PFSK-1 (cell line): Measurements from ENCODE around the gene WNT8A.

ENCODE experiments used
- FOXP2 ChIP-seq: optimal IDR thresholded peaks from 2 replicates; pipeline ENCODE3; 2011; ENCODE audit warnings: borderline replicate concordance, control low read depth, inconsistent platforms; ENCODE audit not compliant: insufficient read depth; ENCODE audit errors: extremely low read length, extremely low read depth
- POLR2AphosphoS5 ChIP-seq: IDR thresholded peaks from 2 replicates; pipeline ENCODE4 v1.6.1; 2012; ENCODE audit warnings: low read depth, mild to moderate bottlenecking, control low read depth, low read length, moderate library complexity
- SIN3A ChIP-seq: IDR thresholded peaks from 2 replicates; pipeline ENCODE4 v1.6.1; 2012; ENCODE audit warnings: mild to moderate bottlenecking, low read length, moderate library complexity, borderline replicate concordance; ENCODE audit not compliant: insufficient read depth
- TAF1 ChIP-seq: IDR thresholded peaks from 2 replicates; pipeline ENCODE4 v1.6.1; 2012; ENCODE audit warnings: low read length, control low read depth, borderline replicate concordance; ENCODE audit not compliant: insufficient read depth
- TF ChIP-seq, protein P1 (sequence below), 2 experiments: IDR thresholded peaks; 2 replicates each; pipeline versions ENCODE4 v1.6.1 to v1.8.0; 2011 to 2012; ENCODE audit warnings: low read depth in 2 of 2, low read length in 2 of 2, control low read depth in 1 of 2, inconsistent platforms in 1 of 2, mild to moderate bottlenecking in 1 of 2, moderate library complexity in 1 of 2; ENCODE audit not compliant: insufficient read depth in 1 of 2

Gene WNT8A

GRCh38 chr5:138054847-138055558 lies 28.8 kb upstream of the WNT8A start:
- TF ChIP-seq POLR2AphosphoS5 (no peak), FOXP2 (no peak)
- TF ChIP-seq, protein P1, sequence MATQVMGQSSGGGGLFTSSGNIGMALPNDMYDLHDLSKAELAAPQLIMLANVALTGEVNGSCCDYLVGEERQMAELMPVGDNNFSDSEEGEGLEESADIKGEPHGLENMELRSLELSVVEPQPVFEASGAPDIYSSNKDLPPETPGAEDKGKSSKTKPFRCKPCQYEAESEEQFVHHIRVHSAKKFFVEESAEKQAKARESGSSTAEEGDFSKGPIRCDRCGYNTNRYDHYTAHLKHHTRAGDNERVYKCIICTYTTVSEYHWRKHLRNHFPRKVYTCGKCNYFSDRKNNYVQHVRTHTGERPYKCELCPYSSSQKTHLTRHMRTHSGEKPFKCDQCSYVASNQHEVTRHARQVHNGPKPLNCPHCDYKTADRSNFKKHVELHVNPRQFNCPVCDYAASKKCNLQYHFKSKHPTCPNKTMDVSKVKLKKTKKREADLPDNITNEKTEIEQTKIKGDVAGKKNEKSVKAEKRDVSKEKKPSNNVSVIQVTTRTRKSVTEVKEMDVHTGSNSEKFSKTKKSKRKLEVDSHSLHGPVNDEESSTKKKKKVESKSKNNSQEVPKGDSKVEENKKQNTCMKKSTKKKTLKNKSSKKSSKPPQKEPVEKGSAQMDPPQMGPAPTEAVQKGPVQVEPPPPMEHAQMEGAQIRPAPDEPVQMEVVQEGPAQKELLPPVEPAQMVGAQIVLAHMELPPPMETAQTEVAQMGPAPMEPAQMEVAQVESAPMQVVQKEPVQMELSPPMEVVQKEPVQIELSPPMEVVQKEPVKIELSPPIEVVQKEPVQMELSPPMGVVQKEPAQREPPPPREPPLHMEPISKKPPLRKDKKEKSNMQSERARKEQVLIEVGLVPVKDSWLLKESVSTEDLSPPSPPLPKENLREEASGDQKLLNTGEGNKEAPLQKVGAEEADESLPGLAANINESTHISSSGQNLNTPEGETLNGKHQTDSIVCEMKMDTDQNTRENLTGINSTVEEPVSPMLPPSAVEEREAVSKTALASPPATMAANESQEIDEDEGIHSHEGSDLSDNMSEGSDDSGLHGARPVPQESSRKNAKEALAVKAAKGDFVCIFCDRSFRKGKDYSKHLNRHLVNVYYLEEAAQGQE (IDR thresholded peaks at IDR 0.05; ENCODE audit: insufficient read depth in 1 of 2, low read depth in 2 of 2, low read length in 2 of 2) = peak in 1 of 2 experiments; percentile 77; a peak in 2 of 4 replicates

- TF ChIP-seq TAF1 = no peak
- TF ChIP-seq FOXP2 = no peak
- TF ChIP-seq SIN3A = no peak
- TF ChIP-seq, protein P1 (IDR thresholded peaks at IDR 0.05; ENCODE audit: insufficient read depth in 1 of 2, low read depth in 2 of 2, low read length in 2 of 2) = no peak
- TF ChIP-seq POLR2AphosphoS5 = no peak
These were observed 19.3 kb upstream of the WNT8A start for GRCh38 chr5:138064526-138064925.

GRCh38 chr5:138065102-138065501 lies 18.7 kb upstream of the WNT8A start:
- no peak for TF ChIP-seq TAF1
- TF ChIP-seq, protein P1 (IDR thresholded peaks at IDR 0.05; ENCODE audit: insufficient read depth in 1 of 2, low read depth in 2 of 2, low read length in 2 of 2) = no peak
- TF ChIP-seq SIN3A = no peak
- no peak for TF ChIP-seq FOXP2
- no peak for TF ChIP-seq POLR2AphosphoS5

GRCh38 chr5:138067945-138068344 lies 15.9 kb upstream of the WNT8A start:
- TF ChIP-seq SIN3A = no peak
- TF ChIP-seq, protein P1 (IDR thresholded peaks at IDR 0.05; ENCODE audit: insufficient read depth in 1 of 2, low read depth in 2 of 2, low read length in 2 of 2) = no peak
- TF ChIP-seq TAF1 = no peak
- TF ChIP-seq FOXP2 = no peak
- no peak for TF ChIP-seq POLR2AphosphoS5
